ENCODE data around the gene CREBZF.
"Not testable (repeated sequence)": the region's sequence is repeated elsewhere in the genome, so short reads cannot be mapped to it uniquely, and the experiment has no call there.

The CREBZF gene

GRCh38 chr11:85670949-85671663, 6.2 kb upstream of the CREBZF start:
- DNase-seq (ENCODE audit: low spot score), result not testable (repeated sequence)

- no peak for DNase-seq (ENCODE audit: low spot score)
Measured at GRCh38 chr11:85668157-85668556, 3.2 kb upstream of the CREBZF start.

DNA sequence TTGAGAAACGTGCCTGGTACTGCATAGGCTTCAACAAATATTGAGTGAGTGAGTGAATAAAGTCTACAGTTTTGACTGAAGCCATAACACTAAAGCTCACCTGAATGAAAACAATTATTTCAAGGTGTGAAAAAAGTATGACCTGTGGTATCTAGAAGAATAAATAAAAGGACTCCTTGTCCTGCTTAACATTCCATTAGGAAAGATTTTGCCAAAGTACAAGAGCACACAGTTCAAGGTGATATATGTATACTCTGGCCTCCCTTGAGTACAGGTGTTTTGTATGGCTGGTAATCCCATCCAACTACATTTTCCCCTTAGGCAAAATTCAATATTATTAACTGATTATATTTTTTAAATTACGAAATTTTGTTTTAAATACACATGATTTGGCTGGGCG, 1.8 kb upstream of the CREBZF start:
- no peak for DNase-seq (ENCODE audit: low spot score)

GRCh38 chr11:85665733-85666132, 804 bp upstream of the CREBZF start:
- no peak for DNase-seq (ENCODE audit: low spot score)

DNA sequence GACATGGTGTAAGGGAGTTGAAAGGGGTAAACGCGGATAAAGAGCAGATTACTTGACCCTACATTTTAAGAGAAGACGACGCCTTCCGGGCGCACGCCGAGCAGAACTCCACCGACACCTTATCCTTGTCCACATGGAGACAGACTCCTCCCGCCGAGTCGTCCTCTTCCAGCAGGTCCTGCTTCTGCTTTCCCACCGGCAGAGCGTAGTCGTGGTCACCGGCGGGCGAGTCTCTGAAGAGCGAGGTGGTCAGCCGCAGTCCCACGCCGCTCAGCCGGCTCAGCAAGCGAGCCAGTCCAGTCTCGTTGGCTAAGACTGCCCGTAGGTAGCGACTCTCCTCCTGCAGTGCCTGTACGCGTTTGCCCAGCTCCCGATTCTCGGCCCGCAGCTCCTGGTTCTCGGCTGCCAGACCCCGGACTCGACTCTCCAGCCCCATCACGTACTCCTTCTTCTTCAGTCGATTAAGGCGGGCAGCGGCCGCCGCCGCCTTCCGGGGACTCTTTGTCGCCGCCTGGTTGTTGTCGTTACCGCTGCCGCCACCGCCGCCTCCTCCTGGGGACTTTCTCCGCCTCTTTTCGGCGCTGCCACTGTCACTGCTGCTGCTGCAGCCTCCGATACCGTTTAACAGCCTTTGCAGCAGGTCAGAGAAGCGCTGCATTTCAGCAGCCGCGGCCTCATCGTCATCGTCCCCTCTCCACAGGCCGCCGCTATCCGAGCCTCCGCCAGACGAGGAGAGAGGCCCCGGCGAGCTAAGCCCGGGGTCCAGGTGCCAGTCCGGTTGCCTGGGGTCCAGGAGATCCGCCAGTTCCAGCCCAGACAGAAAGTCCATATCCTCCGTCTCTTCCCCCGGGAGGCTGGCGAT, 945 bp downstream of the CREBZF start:
- DNase-seq (ENCODE audit: low spot score), result peak; percentile 33

- no peak for DNase-seq (ENCODE audit: low spot score)
Measured at GRCh38 chr11:85663080-85663752, 1.7 kb downstream of the CREBZF start.

DNA sequence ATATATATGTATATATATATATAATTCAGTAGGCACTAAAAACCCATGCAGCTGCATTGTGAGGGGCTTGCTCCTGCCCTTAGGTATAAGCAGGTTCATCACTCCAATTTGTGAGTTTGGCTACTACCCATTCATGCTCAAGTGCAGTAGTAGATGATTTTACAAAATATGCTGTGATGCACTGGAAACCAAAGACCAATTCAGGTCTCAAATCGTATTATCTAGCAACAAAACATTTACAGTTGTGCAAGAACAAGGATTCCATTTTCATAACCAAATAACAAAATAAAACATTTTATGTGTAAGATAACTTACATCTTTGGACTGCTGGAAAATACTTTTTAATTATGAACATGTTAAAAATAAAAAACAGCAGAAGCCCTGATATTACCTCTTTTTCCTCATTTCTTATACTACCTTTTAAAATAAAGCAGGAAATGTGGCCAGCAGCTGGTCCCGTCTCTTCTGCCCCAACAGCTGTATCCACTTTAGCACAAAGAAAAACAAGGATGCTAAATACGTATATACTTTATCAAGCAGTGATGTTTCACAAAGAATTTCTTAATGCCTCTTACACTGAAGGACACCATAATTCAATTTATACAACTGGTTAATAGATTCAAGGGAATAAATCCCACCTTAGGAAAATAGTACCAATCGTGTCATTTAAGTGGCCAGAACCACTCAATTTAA, 2.8 kb downstream of the CREBZF start:
- DNase-seq (ENCODE audit: low spot score), result no peak

- DNase-seq (ENCODE audit: low spot score), result no peak
Measured at GRCh38 chr11:85658180-85658579, 6.7 kb downstream of the CREBZF start.

GRCh38 chr11:85656777-85657176, 8.2 kb downstream of the CREBZF start:
- no peak for DNase-seq (ENCODE audit: low spot score)

- DNase-seq (ENCODE audit: low spot score), result not testable (repeated sequence)
Measured at GRCh38 chr11:85654343-85654742, 10.6 kb downstream of the CREBZF start.

DNA sequence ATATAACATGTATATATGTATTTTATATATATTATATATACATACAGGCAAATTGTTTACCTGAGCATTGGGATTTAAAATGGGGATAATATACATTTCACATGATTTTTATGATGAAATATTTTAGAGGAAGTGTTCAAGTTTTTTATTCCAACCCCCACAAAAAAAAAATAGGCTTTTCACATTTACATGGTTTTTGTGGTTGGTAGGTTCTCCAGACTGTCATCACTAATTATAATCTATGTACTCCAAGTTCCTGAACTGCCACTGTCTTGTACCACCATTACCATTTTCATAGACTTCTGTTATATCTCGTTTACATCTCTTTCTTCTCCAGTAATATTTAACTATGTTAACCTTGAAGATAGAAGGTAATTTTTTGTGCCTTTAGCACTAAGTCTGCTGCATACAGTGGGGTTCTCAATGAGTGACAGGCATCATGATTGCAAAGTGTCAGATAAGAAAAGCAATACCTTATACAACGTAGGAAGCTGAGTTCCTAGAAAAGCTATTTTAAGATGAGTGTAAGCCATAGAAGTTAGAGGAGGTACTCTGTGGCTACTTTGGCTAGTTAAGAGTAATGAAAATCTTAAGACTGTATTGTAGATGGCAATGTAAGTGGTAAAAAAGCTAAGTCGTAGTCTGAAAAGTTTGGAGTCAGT, 12.0 kb downstream of the CREBZF start:
- DNase-seq (ENCODE audit: low spot score), result no peak

GRCh38 chr11:85651118-85651517, 13.8 kb downstream of the CREBZF start:
- no peak for DNase-seq (ENCODE audit: low spot score)

DNA sequence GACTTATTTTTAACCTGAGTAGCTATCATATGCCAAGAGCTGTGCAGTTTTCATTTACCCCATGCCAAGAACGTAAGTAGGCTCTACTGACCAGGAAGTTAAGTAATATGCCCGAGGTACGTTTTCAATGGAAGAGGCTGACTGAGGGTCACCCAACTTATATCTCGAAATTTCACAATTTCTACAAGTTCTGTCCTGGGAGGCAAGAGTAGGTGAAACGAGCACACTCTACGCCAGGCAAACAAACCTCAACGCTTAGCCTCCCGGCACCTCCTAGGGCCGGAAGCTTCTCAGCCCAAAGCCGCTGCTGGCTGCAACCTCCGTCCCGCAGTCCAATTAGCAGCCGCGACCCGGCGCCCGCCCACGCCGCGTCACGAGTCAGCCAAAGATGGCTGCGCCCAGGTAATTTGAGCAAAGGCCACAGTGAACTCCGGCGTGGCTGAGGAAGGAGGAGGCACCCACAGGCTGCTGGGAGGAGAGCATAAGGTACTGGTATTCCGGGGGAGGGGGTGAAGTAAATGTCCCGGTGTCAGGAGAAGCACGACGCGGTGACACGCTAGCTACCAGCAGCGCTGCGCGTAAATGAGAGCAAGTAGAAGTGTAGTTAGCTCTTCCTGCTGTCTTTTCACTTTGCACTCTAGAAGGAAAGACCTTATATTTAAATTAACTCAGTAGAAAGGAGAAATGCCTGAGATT, 17.2 kb downstream of the CREBZF start, which contains the start of gene TMEM126A:
TMEM126A (plus strand) TSS at position 364 of the 696 bp plus-strand sequence. CDS start 2,289 bp downstream, outside the sequence.
- DNase-seq (ENCODE audit: low spot score), result peak; percentile 61

DNA sequence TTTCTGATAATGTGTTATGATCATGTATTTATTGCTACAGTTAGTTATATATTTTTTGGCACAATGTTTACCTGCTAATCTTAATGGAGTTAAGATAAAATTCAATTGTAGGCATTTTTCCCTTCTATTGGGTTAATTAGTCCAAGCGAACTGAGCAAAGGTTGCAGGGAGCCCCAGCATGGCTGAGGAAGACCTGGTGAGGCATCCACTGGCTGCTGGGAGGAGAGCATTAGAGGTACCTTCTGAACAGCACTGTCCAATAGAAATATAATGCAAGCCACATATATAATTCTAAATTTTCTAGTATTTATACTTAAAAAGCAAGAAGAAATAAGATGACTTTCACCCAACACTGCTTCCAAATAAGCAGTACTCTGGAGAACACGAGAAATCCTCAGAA, 17.9 kb downstream of the CREBZF start:
- DNase-seq (ENCODE audit: low spot score), result no peak

DNA sequence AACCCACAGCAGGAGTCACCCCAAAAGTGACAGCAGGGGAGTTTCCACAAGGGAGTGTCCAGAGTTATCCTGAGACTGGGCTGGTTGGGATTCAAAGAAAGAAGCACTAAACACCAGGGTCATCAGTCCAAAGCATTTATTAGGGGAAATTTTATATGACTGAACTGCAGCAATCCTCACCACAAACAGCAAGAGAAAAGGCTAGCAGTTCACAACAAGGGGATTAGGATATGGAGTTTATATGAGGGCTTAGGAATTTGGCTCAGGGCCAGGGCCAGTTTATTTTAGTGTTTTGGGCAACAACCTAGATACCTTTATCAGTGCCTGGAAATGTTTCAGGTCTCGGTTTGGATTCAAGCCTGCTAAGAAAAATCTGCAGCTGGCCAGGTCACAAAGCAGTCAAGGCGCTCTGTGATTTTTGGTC, 21.7 kb downstream of the CREBZF start:
- no peak for DNase-seq (ENCODE audit: low spot score)

GRCh38 chr11:85634747-85635146, 30.2 kb downstream of the CREBZF start:
- no peak for DNase-seq (ENCODE audit: low spot score)

DNA sequence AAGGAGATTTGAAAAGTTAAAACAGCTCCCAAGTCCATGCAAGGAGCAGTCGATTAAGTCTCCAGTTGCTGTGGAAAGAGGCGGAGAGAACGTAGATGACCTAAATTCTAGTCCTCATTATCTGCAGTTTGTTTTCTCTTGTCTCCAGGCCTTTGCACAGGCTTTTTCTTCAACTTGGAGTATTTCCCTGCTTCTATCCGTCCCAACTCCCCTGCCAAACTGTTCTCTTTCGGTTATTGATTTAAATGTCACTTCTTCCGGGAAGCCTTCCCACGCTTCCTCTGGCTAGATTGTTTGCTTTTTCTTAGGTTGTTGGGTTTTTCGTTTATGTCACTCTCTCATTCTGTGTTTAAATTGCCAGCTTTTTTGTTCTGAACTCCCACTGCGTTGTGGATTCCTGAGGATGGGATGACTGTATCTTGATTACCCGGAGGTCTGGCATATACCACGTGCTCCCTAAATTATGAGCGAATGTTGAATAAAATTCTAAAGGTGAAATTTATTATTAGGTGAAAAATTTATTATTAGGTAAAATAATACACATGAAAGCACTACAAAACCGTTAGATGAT, 36.1 kb downstream of the CREBZF start:
- DNase-seq (ENCODE audit: low spot score), result no peak

- peak; percentile 83 for DNase-seq (ENCODE audit: low spot score)
Measured at GRCh38 chr11:85627998-85628770, 36.7 kb downstream of the CREBZF start, which contains the start of gene TMEM126B. Gene TMEM126B, plus strand, starts transcription at chr11:85628593. Its CDS starts 15 bp downstream, at chr11:85628608.

- no peak for DNase-seq (ENCODE audit: low spot score)
Measured at GRCh38 chr11:85627332-85627997, 37.5 kb downstream of the CREBZF start, which contains the start of gene DLG2. Gene DLG2, minus strand, starts transcription at chr11:85627344.
